Mesothelial cell of epicardium (in vitro differentiated cells): Measurements from ENCODE around the gene IKZF2. TPM values are rescaled to one million over a fixed set of nuclear protein-coding genes. Genes with fewer than 3 reads are reported as not detected.

Experiments used
- DNase-seq, 2 experiments: peaks; one replicate each; pipeline ENCODE4 v3.0.0; 2021; ENCODE audit warnings: low spot score in 2 of 2; ENCODE audit not compliant: unreplicated experiment in 2 of 2
- H3K27ac Mint-ChIP-seq: 2 replicates; pipeline ENCODE4 v1.8.0; 2021; ENCODE audit warnings: mixed read lengths
- H3K27me3 Mint-ChIP-seq: 2 replicates; pipeline ENCODE4 v1.8.0; 2021; ENCODE audit warnings: low read depth, mixed read lengths
- H3K36me3 Mint-ChIP-seq: 2 replicates; pipeline ENCODE4 v1.8.0; 2021; ENCODE audit warnings: mixed read lengths
- H3K4me1 Mint-ChIP-seq: 2 replicates; pipeline ENCODE4 v1.8.0; 2021; ENCODE audit warnings: mixed read lengths
- H3K4me3 Mint-ChIP-seq: 2 replicates; pipeline ENCODE4 v1.8.0; 2021; ENCODE audit warnings: mild to moderate bottlenecking, moderate library complexity, mixed read lengths
- H3K9me3 Mint-ChIP-seq: 2 replicates; pipeline ENCODE4 v1.8.0; 2021; ENCODE audit warnings: mixed read lengths
- CTCF ChIP-seq: fragments of 200-600 bp; sonication (generic); IDR thresholded peaks from one replicate; pipeline ENCODE4 v1.5.0; 2021; ENCODE audit warnings: antibody characterized with exemption; ENCODE audit not compliant: unreplicated experiment
- total RNA-seq: library from RNA; stranded (reverse); gene quantifications from 3 replicates; pipeline ENCODE4 v1.2.1, GENCODE V29; 2021

The IKZF2 gene
- total RNA-seq, 1 donor from 2014 or later: 44.8 TPM

GRCh38 chr2:213125646-213126347, 25.6 kb downstream of the IKZF2 start:
- no peak overlapping the region for H3K27ac Mint-ChIP-seq
- DNase-seq: no peak
- no peaks in the 10 kb centered on the region for H3K27me3 Mint-ChIP-seq
- H3K4me3 Mint-ChIP-seq: no peak overlapping the region
- peaks cover 2% of the 10 kb centered on the region for H3K36me3 Mint-ChIP-seq
- no peak for TF ChIP-seq CTCF
- H3K9me3 Mint-ChIP-seq: no peaks in the 10 kb centered on the region
- H3K4me1 Mint-ChIP-seq: peaks cover 32% of the 10 kb centered on the region

DNA sequence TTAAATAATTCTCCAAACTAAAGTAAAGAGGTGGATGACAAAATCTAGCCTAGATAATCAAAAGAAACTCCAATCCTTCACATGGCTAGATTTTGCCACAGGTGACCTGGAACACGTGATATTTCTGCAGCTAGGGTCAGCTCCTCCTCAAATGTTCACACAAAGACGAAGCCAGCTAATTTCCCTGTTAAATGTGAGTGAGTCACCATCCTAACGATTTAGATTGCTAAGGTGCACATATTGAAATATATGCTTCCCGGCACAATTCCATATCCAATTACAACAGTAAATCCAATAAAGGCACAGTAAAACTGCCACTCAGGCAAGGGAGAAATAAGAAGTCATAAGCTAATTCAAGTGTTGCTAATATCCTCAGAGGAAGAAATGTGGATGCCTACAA, 28.7 kb downstream of the IKZF2 start:
- Mint-ChIP-seq H3K36me3 (no peaks in the 10 kb centered on the region), H3K27ac (no peak overlapping the region), H3K9me3 (no peaks in the 10 kb centered on the region), H3K27me3 (no peaks in the 10 kb centered on the region), H3K4me3 (no peak overlapping the region), H3K4me1 (peaks cover 43% of the 10 kb centered on the region)
- TF ChIP-seq CTCF: no peak
- no peak for DNase-seq

GRCh38 chr2:213121690-213122089, 29.7 kb downstream of the IKZF2 start:
- Mint-ChIP-seq H3K9me3 (no peaks in the 10 kb centered on the region), H3K27ac (no peak overlapping the region), H3K4me3 (no peak overlapping the region), H3K4me1 (peaks cover 43% of the 10 kb centered on the region), H3K27me3 (no peaks in the 10 kb centered on the region), H3K36me3 (no peaks in the 10 kb centered on the region)
- DNase-seq: no peak
- TF ChIP-seq CTCF: no peak

DNA sequence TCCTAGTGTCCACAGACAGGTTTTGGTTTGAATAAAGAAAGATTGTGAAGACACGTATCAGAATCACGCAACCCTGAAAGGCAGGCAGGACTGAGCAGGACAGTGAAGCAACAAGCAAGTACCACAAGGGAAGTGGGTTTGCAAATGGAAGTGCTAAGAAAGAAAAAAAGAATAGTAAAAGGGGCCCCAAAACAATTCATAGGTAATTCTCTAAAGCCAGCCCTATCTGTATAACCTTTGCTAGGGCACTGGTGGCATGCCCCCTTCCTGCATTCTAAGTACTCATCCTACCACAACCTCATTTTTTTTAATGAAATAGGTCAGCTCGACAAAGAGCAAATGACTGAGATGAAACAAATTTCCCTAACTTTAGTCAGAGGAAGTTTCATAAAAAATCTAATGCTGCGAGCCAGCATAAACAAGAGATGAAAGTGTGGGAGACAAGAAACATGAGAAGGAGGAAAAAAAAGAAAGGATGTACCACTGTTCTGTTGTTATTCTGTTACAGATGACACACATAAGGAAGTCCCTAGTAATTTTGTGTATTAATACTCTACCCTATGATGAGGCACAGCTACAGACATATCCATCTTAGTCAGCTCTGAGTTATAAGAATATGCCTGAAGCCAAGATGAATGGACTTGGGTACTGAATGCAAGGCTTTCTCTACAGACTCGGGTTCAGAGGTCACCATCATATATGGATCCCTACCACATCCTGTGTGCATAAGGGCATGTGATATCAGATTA, 32.2 kb downstream of the IKZF2 start:
- Mint-ChIP-seq H3K4me3 (no peak overlapping the region), H3K9me3 (no peaks in the 10 kb centered on the region), H3K4me1 (peaks cover 43% of the 10 kb centered on the region), H3K27me3 (no peaks in the 10 kb centered on the region), H3K36me3 (no peaks in the 10 kb centered on the region), H3K27ac (peak overlapping the region; percentile 60)
- no peak for DNase-seq
- TF ChIP-seq CTCF: no peak

DNA sequence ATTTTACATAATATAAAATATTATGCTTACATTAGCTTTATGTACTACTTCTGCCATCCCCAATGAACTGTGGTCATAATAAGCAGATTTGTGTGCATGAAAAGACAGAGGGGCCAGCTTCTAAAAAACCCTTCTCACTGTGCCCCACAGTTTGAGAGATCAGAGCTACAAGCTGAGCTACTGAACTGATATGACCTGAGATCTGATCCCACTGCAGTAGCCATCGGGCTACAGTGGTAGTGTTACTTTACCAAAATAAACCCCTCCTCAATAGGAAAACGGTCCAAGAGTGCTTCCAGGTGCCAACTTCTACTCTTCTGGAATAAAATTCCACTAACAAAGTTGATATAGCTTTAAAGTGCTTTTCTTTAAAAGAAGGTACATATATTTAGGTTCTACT, 43.1 kb downstream of the IKZF2 start:
- no peak overlapping the region for H3K27ac Mint-ChIP-seq
- DNase-seq: no peak
- TF ChIP-seq CTCF: no peak
- H3K9me3 Mint-ChIP-seq: no peaks in the 10 kb centered on the region
- peaks cover 29% of the 10 kb centered on the region for H3K4me1 Mint-ChIP-seq
- H3K36me3 Mint-ChIP-seq: no peaks in the 10 kb centered on the region
- H3K4me3 Mint-ChIP-seq: no peak overlapping the region
- H3K27me3 Mint-ChIP-seq: no peaks in the 10 kb centered on the region
